Motor neuron (in vitro differentiated cells): ENCODE results near the gene IFT122. TPM values are rescaled to one million over a fixed set of nuclear protein-coding genes. Genes with fewer than 3 reads are reported as not detected.

Experiments used
- ATAC-seq, 8 experiments: fragments of 200-7000 bp; cut with Tn5 transposase; replicated peaks in 6 of 8; 2 replicates each; pipeline ENCODE4 v1.8.0; 2021; ENCODE audit warnings: mild to moderate bottlenecking in 8 of 8, moderate library complexity in 8 of 8
- H3K27ac ChIP-seq, 2 donors: fragments of 250-450 bp; sonication (Bioruptor Pico); 2 replicates each; pipeline ENCODE4 v1.9.0; 2021; ENCODE audit warnings: antibody characterized with exemption in 2 of 2, mild to moderate bottlenecking in 2 of 2, moderate library complexity in 1 of 2
- H3K4me1 ChIP-seq, 2 donors: fragments of 250-450 bp; sonication (Bioruptor Pico); replicated peaks in 1 of 2; 2 replicates each; pipeline ENCODE4 v1.6.1; 2021; ENCODE audit warnings: antibody characterized with exemption in 2 of 2, mild to moderate bottlenecking in 2 of 2, moderate library complexity in 1 of 2
- H3K4me3 ChIP-seq, 5 donors: fragments of 250-450 bp; sonication (Bioruptor Pico); 2 replicates each; pipeline ENCODE4 v1.9.0; 2021; ENCODE audit warnings: antibody characterized with exemption in 5 of 5, mild to moderate bottlenecking in 5 of 5, moderate library complexity in 4 of 5
- whole genome bisulfite sequencing, 10 experiments: fragments of 450-650 bp; shearing (Covaris generic); methylation state at CpG; one replicate each; pipeline ENCODE4 v1.0.0; 2022; 5-methylcytosine and 5-hydroxymethylcytosine counted together
- in situ Hi-C, 9 experiments: fragments of 400-800 bp; cut with MboI; loops; one replicate each; pipeline ENCODE4 v1.15.0; 2021; ENCODE audit warnings: low sequenced_read_pairs in 9 of 9, low pct_unique_long_range_greater_than_20kb in 2 of 9; ENCODE audit not compliant: unreplicated experiment in 9 of 9
- total RNA-seq, 8 experiments: library from RNA; unstranded; fragments of 300-600 nt; gene quantifications; 2 replicates each; pipeline versions ENCODE4 v1.2.3 to v1.2.4, GENCODE V29; 2022

The IFT122 gene
- total RNA-seq, 8 experiments from 2014 or later, result 8.4 to 34.5 (median 24.8) TPM

DNA sequence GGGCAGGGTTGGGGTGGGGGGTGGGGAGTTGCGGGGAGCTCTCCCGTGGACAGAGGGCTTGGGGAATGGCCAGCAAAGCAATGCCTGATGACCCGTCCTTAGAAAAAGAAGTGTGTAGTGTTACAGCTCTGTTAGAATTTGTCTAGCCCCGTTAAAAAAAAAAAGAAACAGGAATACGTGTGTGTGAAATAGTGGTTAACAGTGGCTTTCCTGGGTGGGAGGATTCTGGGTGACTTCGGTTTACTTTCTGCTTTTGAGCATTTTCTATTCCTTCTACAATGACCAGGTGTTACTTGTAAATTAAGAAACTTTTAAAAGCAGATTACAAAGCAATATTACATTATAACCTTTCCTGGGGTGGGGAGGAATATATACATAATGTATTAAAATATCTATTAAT lies 127.9 kb downstream of the IFT122 start:
- H3K4me3 ChIP-seq, result no peak overlapping the region

GRCh38 chr3:129569856-129570255 lies 129.8 kb downstream of the IFT122 start:
- H3K27ac ChIP-seq, result no peak overlapping the region
- in situ Hi-C loops, result no loop called here
- 83 to 100% (median 96%) methylated on average over 1 to 6 of the region's 7 CpGs; no CpG with 5 or more reads in 5 of the 10 experiments for WGBS, 10 experiments
- H3K4me1 ChIP-seq, result peaks cover 10 to 16% of the 10 kb centered on the region in 2 donors
- no peak overlapping the region for H3K4me3 ChIP-seq
- ATAC-seq, result no peak

More for the DNA sequence above, 127.9 kb downstream of the IFT122 start:
- H3K27ac ChIP-seq, result no peak overlapping the region
- ATAC-seq, result no peak
- 53 to 100% (median 83%) methylated on average over 1 to 3 of the region's 6 CpGs; no CpG with 5 or more reads in 3 of the 10 experiments for WGBS, 10 experiments
- in situ Hi-C loops, result no loop called here
- peaks cover under 1 to 5% of the 10 kb centered on the region in 2 donors for H3K4me1 ChIP-seq

Other genes with a start within 250 kb of the IFT122 start
- 100 to 1,000 TPM in 7 of 8 experiments, 10 to 100 TPM in 1; 98.3 to 201 (median 160) TPM for gene COPG1, start 190.6 kb upstream of the IFT122 start, total RNA-seq
- 10 to 100 TPM; 18.4 to 40.3 (median 20.7) TPM for gene HMCES, start 161.4 kb upstream of the IFT122 start, total RNA-seq
- 1 to 10 TPM in 3 of 8 experiments, under 1 TPM in 5; 0.27 to 3.8 (median 0.55) TPM for gene EFCAB12, start 11.6 kb upstream of the IFT122 start, total RNA-seq
- gene MBD4, start 276 bp upstream of the IFT122 start, total RNA-seq, result 10 to 100 TPM; 18.0 to 39.8 (median 25.4) TPM
- gene RHO, start 88.4 kb downstream of the IFT122 start, total RNA-seq, result under 1 TPM in 5 of 8 experiments, not detected in 3; 0.04 to 0.42 (median 0.10) TPM
- not detected for gene H1-8, start 103.0 kb downstream of the IFT122 start, total RNA-seq
- gene PLXND1, start 166.5 kb downstream of the IFT122 start, total RNA-seq, result 10 to 100 TPM in 4 of 8 experiments, 1 to 10 TPM in 4; 5.0 to 77.3 (median 27.8) TPM